ENCODE data around the gene ZNF674. TPM values are rescaled to one million over a fixed set of nuclear protein-coding genes. Genes with fewer than 3 reads are reported as not detected.

ZNF674 gene
- total RNA-seq, 1 donor from 2014 or later, result 6.3 TPM

GRCh38 chrX:46577221-46578005 is 32.2 kb upstream of the ZNF674 start:
- no peaks in the 10 kb centered on the region for H3K36me3 Mint-ChIP-seq (ENCODE audit: low read depth)
- no peaks in the 10 kb centered on the region for H3K27me3 Mint-ChIP-seq (ENCODE audit: low read depth)
- H3K9me3 Mint-ChIP-seq (ENCODE audit: low read depth), result peaks cover 2% of the 10 kb centered on the region
- DNase-seq (ENCODE audit: low spot score), result no peak
- peaks cover 33% of the 10 kb centered on the region for H3K4me1 Mint-ChIP-seq (ENCODE audit: low read depth)
- H3K4me3 Mint-ChIP-seq (ENCODE audit: unreplicated experiment), result peak overlapping the region; percentile 25
- TF ChIP-seq CTCF (IDR thresholded peaks at IDR 0.05), result no peak
- H3K27ac Mint-ChIP-seq (ENCODE audit: unreplicated experiment), result peak overlapping the region; percentile 43

DNA sequence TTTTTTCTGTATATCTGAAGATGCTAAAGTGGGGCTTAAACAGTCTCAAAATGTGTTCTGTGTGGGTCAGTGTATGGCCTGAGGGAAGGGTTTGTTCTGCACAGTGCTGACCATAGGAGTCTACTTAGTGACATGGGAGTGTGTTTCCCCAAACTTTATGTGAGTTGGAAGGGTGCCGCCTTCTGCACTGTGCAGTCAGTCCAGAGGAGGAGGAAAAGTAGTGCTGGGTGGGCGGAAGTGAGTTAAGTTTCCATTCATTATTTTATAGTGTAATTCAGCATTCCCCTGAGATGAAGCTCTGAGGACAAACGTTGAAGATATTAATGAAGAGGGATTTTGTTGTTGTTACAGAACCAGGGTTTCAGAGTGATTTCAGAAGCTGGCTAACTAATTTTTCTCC is 31.2 kb upstream of the ZNF674 start:
- no peak for DNase-seq (ENCODE audit: low spot score)
- Mint-ChIP-seq H3K9me3 (ENCODE audit: low read depth) (peaks cover 6% of the 10 kb centered on the region), H3K4me3 (ENCODE audit: unreplicated experiment) (peak overlapping the region; percentile 71)

GRCh38 chrX:46575991-46576392 is 30.8 kb upstream of the ZNF674 start:
- no peak for DNase-seq (ENCODE audit: low spot score)
- TF ChIP-seq CTCF (IDR thresholded peaks at IDR 0.05), result no peak
- Mint-ChIP-seq H3K27me3 (ENCODE audit: low read depth) (no peaks in the 10 kb centered on the region), H3K9me3 (ENCODE audit: low read depth) (peaks cover 6% of the 10 kb centered on the region), H3K36me3 (ENCODE audit: low read depth) (no peaks in the 10 kb centered on the region), H3K27ac (ENCODE audit: unreplicated experiment) (no peak overlapping the region), H3K4me3 (ENCODE audit: unreplicated experiment) (peak overlapping the region; percentile 71), H3K4me1 (ENCODE audit: low read depth) (peaks cover 25% of the 10 kb centered on the region)

More for the DNA sequence above, 31.2 kb upstream of the ZNF674 start:
- no peaks in the 10 kb centered on the region for H3K36me3 Mint-ChIP-seq (ENCODE audit: low read depth)
- H3K4me1 Mint-ChIP-seq (ENCODE audit: low read depth), result peaks cover 25% of the 10 kb centered on the region
- H3K27ac Mint-ChIP-seq (ENCODE audit: unreplicated experiment), result peak overlapping the region; percentile 29
- TF ChIP-seq CTCF (IDR thresholded peaks at IDR 0.05), result no peak
- H3K27me3 Mint-ChIP-seq (ENCODE audit: low read depth), result no peaks in the 10 kb centered on the region

GRCh38 chrX:46575586-46575985 is 30.4 kb upstream of the ZNF674 start:
- Mint-ChIP-seq H3K27me3 (ENCODE audit: low read depth) (no peaks in the 10 kb centered on the region), H3K4me1 (ENCODE audit: low read depth) (peaks cover 25% of the 10 kb centered on the region), H3K4me3 (ENCODE audit: unreplicated experiment) (peak overlapping the region; percentile 71), H3K9me3 (ENCODE audit: low read depth) (peaks cover 6% of the 10 kb centered on the region), H3K27ac (ENCODE audit: unreplicated experiment) (peak overlapping the region; percentile 45), H3K36me3 (ENCODE audit: low read depth) (no peaks in the 10 kb centered on the region)
- TF ChIP-seq CTCF (IDR thresholded peaks at IDR 0.05), result no peak
- no peak for DNase-seq (ENCODE audit: low spot score)

- no peak for DNase-seq (ENCODE audit: low spot score)
- Mint-ChIP-seq H3K9me3 (ENCODE audit: low read depth) (peaks cover 6% of the 10 kb centered on the region), H3K4me1 (ENCODE audit: low read depth) (peaks cover 25% of the 10 kb centered on the region)
These were observed 29.7 kb upstream of the ZNF674 start for GRCh38 chrX:46574774-46575381.

More at GRCh38 chrX:46574774-46575381, 29.7 kb upstream of the ZNF674 start:
- Mint-ChIP-seq H3K36me3 (ENCODE audit: low read depth) (no peaks in the 10 kb centered on the region), H3K4me3 (ENCODE audit: unreplicated experiment) (peak overlapping the region; percentile 74), H3K27ac (ENCODE audit: unreplicated experiment) (no peak overlapping the region), H3K27me3 (ENCODE audit: low read depth) (no peaks in the 10 kb centered on the region)
- TF ChIP-seq CTCF (IDR thresholded peaks at IDR 0.05), result no peak

Data from chondrocyte (in vitro differentiated cells).